Mucosa of rectum (tissue), 2 donors: Measurements from ENCODE around the gene SLC6A16.
"Not testable (repeated sequence)": the region's sequence is repeated elsewhere in the genome, so short reads cannot be mapped to it uniquely, and the experiment has no call there.

ENCODE experiments used
- H3K27ac ChIP-seq, 2 donors: one replicate each; pipeline ENCODE4 v1.7.0; 2013; ENCODE audit warnings: inconsistent platforms in 2 of 2, low read depth in 2 of 2, low read length in 2 of 2
- H3K27me3 ChIP-seq, 2 donors: one replicate each; pipeline ENCODE4 v1.7.0; 2013; ENCODE audit warnings: low read length in 2 of 2; ENCODE audit not compliant: control insufficient read depth in 2 of 2, insufficient read depth in 2 of 2
- H3K36me3 ChIP-seq, 2 donors: one replicate each; pipeline ENCODE4 v1.7.0; 2013; ENCODE audit warnings: low read length in 2 of 2; ENCODE audit not compliant: control insufficient read depth in 2 of 2, insufficient read depth in 2 of 2
- H3K4me1 ChIP-seq, 2 donors: one replicate each; pipeline ENCODE4 v1.7.0; 2013; ENCODE audit warnings: low read length in 2 of 2, mild to moderate bottlenecking in 1 of 2; ENCODE audit not compliant: control insufficient read depth in 2 of 2, insufficient read depth in 2 of 2
- H3K4me3 ChIP-seq, 2 donors: one replicate each; pipeline ENCODE4 v1.7.0; 2013; ENCODE audit warnings: low read length in 2 of 2
- H3K9ac ChIP-seq, 2 donors: one replicate each; pipeline ENCODE4 v1.7.0; 2013; ENCODE audit warnings: low read length in 2 of 2, low read depth in 1 of 2, mild to moderate bottlenecking in 1 of 2
- H3K9me3 ChIP-seq, 2 donors: one replicate each; pipeline ENCODE4 v1.7.0; 2013; ENCODE audit warnings: low read length in 2 of 2; ENCODE audit not compliant: control insufficient read depth in 2 of 2
- donor health status: healthy.
- donor health status: Normal muscosa, but diverticular disease.

The SLC6A16 gene

DNA sequence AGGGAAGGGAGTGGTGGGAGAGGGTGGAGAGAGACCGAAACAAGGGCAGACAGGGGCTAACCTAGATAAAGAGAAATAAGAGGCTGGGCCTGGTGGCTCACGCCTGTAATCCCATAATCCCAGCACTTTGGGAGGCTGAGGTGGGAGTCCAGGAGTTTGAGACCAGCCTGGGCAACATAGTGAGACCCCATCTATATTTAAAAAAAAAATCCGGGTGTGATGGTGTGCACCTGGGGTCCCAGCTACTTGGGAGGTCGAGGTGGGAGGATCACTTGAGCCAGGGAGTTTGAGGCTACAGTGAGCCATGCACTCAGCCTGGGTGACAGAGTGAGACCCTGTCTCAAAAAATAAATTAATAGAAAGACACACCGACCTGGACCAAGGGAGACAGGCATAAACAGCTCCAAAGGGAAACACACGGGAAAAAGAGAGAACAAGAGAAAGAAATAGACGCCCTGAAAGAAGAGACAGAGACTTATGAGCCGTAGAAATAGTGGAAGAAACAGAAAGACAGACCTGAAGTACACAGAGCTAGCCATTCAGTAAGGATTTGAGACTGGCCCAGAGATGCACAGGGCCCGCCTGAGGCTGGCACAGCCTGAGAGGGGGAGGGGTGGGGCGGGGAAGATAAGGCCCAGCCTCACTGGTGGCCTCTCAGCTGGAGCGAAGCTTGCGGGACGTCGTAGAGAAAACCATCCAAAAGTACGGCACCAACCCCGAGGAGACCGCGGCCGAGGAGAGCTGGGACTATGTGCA, 12.5 kb upstream of the SLC6A16 start:
- Histone ChIP-seq H3K36me3 (peaks cover 0 to 5% of the 10 kb centered on the region in 2 donors), H3K4me1 (peaks cover 4 to 18% of the 10 kb centered on the region in 2 donors), H3K27ac (no peak overlapping the region), H3K4me3 (no peak overlapping the region), H3K27me3 (no peaks in the 10 kb centered on the region), H3K9me3 (no peaks in the 10 kb centered on the region), H3K9ac (no peak overlapping the region)

DNA sequence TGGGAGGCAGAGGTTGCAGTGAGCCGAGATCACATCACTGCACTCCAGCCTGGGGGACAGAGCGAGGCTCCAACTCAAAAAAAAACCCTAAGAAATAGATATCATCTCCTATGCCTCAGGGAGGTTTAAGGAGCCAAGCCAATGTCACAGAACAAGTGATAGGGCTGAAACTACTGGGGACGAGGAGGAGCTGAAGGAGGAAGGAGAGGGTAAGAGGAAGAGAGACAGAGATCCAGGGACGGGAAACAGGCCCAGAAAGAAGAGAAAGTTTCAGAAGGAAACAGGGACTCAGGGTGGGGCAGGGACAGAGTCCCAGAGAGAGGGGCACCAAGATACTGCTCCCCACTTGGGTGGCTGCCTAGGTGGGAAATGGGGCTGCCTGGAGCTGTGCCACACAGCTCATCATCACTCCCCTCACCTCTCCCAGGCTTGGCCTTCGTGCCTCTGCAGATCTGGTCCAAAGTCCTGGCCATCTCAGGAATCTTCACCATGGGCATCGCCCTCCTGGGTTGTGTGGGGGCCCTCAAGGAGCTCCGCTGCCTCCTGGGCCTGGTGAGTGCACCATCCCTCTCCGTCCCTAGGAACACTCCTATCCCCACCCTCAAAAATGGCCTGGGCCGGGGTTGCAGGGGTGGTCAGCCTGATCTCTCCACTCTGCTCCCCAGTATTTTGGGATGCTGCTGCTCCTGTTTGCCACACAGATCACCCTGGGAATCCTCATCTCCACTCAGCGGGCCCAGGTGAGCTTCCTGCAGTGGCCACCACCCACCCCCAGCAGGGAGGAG, 11.7 kb upstream of the SLC6A16 start:
- peak overlapping the region in 1 of 2 donors; percentile 1 for H3K4me3 ChIP-seq

DNA sequence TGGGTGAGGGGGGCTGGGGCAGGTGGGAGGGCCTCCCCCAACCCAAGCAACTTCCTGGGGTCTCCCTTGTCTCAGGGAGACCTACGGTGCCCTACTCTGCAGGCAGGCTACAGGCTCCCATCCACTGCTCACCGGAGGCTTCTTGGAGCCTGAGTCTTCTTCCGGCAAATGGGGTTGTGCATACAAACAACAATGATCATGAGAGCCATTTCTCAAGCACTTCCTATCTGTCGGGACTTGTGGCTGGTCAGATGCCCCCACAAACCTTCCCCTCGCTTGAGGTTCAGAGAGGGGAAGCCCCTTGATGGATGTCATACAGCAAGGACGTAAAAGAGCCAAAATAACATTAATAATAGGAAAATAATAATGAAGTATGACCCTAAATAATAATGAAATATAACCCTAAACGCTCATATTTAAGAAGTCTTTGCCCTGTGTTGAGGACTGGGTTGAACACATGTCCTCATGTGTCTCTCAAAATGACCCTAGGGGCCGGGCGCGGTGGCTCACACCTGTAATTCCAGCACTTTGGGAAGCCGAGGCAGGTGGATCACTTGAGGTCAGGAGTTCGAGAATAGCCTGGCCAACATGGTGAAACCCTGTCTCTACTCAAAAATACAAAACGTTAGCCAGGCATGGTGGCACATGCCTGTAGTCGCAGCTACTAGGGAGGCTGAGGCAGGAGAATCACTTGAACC, 10.9 kb upstream of the SLC6A16 start:
- peak overlapping the region; percentile 30 to 72 for H3K9ac ChIP-seq
- H3K27ac ChIP-seq, result peak overlapping the region; percentile 14 to 79
- peak overlapping the region; percentile 46 to 75 for H3K4me3 ChIP-seq
- H3K27me3 ChIP-seq, result no peaks in the 10 kb centered on the region
- H3K4me1 ChIP-seq, result peaks cover 4 to 18% of the 10 kb centered on the region in 2 donors
- H3K9me3 ChIP-seq, result no peaks in the 10 kb centered on the region
- no peaks in the 10 kb centered on the region for H3K36me3 ChIP-seq

More for the DNA sequence above, 11.7 kb upstream of the SLC6A16 start:
- Histone ChIP-seq H3K9me3 (no peaks in the 10 kb centered on the region), H3K27me3 (no peaks in the 10 kb centered on the region), H3K27ac (no peak overlapping the region), H3K4me1 (peaks cover 4 to 18% of the 10 kb centered on the region in 2 donors), H3K9ac (no peak overlapping the region), H3K36me3 (peaks cover 0 to 5% of the 10 kb centered on the region in 2 donors)

DNA sequence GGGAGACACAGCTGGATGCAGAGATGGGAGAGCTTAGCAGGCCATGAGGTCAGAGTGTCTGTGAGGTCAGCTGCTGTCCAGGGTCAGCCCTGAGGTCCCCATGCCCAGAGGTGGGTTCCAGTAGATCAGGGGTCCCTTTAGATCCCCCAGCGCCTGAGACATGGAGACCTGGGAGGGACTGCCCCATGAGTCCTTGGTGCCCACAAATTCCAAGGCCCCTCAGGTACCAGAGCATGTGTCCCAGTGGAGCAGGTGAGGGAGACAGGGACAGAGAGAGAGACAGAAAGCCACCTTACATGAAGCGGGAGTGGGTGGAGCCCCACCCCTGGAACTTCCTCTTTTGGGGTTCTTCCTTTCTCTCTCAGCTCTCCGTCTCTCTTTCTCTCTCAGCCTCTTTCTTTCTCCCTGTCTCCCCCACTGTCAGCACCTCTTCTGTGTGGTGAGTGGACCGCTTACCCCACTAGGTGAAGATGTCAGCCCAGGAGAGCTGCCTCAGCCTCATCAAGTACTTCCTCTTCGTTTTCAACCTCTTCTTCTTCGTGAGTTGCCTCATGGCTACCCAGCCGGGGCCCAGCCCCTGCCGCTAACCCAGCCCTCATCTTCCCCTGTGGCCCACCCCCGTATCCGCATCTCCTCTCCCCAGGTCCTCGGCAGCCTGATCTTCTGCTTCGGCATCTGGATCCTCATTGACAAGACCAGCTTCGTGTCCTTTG, 10.2 kb upstream of the SLC6A16 start, which contains the start of gene CD37:
TSS of gene CD37 (plus strand) at position 336 of the 713 bp plus-strand sequence. CDS start at position 471, 135 bp downstream.
- H3K4me3 ChIP-seq, result peak within 1 kb of the TSS; percentile 46 to 75
- no peaks in the 10 kb centered on the region for H3K36me3 ChIP-seq
- H3K27ac ChIP-seq, result peak within 1 kb of the TSS; percentile 14 to 79
- no peaks in the 10 kb centered on the region for H3K9me3 ChIP-seq
- no peaks in the 10 kb centered on the region for H3K27me3 ChIP-seq
- H3K4me1 ChIP-seq, result peaks cover 4 to 20% of the 10 kb centered on the region in 2 donors
- peak within 1 kb of the TSS; percentile 30 to 72 for H3K9ac ChIP-seq

DNA sequence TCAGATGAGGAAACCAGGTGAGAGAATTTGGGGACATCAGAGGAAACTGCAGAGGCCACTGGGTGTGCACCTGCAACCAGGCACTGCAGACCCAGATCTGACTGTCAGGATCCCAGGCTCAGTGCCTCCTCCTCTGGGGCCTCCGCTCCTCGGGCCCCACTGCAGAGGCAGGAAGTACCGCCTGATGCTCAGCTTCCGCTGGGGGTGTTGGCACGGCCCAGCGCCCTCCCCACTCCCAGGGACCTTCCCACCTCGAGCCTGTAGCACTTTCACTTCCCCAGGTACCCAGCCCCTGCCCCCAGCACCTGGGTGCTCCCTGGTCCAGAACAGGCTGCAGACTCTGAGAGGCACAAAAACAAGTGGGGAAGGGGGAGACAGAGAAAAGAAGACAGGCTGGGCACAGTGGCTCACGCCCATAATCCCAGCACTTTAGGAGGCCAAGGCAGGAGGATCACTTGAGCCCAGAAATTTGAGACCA, 8.9 kb upstream of the SLC6A16 start:
- Histone ChIP-seq H3K9me3 (no peaks in the 10 kb centered on the region), H3K4me3 (no peak overlapping the region), H3K36me3 (no peaks in the 10 kb centered on the region), H3K4me1 (peaks cover 0 to 8% of the 10 kb centered on the region in 2 donors), H3K27ac (peak overlapping the region in 1 of 2 donors; percentile 65), H3K27me3 (no peaks in the 10 kb centered on the region), H3K9ac (no peak overlapping the region)

DNA sequence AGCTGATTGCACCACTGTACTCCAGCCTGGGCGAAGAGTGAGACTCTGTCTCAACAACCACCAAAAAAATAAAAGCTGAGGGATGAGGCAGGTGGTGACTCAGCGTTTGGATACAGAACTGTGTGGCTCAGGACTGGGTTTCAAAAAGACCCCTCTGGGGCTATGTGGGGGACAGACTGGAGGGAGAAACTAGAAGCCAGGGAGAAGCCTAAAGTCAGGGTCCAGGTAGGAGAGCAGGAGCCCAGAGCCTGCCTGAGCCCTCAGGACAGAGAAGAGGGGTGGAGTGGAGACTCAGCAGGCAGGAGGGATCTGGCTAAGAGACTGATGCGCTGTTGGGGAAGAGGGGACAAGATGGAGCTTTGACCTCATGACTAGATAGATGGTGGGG, 8.4 kb upstream of the SLC6A16 start:
- H3K27ac ChIP-seq, result peak overlapping the region in 1 of 2 donors; percentile 65
- H3K9ac ChIP-seq, result no peak overlapping the region
- no peaks in the 10 kb centered on the region for H3K36me3 ChIP-seq
- H3K4me3 ChIP-seq, result no peak overlapping the region
- H3K4me1 ChIP-seq, result peaks cover 0 to 5% of the 10 kb centered on the region in 2 donors
- H3K27me3 ChIP-seq, result no peaks in the 10 kb centered on the region
- no peaks in the 10 kb centered on the region for H3K9me3 ChIP-seq

DNA sequence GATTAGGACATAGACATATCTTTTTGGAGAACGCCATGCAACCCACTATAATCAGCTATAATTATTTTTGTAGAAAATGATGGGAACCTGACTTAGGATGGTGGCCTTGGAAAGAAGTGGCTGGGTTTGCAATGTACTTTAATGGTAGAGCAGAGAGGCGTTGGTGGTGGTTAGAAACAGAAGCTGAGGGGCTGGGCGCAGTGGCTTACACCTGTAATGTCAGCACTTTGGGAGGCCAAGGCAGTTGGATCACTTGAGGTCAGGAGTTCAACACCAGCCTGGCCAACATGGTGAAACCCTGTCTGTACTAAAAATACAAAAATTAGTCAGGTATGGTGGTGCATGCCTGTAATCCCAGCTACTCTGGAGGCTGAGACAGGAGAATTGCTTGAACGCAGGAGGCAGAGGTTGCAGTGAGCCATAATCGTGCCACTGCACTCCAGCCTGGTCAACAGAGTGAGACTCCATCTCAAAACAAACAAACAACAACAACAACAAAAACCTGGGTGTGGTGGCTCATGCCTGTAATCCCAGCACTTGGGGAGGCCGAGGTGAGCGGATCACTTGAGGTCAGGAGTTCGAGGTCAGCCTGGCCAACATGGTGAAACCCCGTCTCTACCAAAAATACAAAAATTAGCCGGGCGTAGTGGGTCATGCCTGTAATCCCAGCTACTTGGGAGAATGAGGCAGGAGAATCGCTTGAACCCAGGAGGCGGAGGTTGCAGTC, 7.9 kb upstream of the SLC6A16 start:
- not testable (repeated sequence) for H3K27ac ChIP-seq, H3K27me3 ChIP-seq, H3K4me3 ChIP-seq, H3K4me1 ChIP-seq, H3K9ac ChIP-seq, H3K36me3 ChIP-seq, H3K9me3 ChIP-seq

DNA sequence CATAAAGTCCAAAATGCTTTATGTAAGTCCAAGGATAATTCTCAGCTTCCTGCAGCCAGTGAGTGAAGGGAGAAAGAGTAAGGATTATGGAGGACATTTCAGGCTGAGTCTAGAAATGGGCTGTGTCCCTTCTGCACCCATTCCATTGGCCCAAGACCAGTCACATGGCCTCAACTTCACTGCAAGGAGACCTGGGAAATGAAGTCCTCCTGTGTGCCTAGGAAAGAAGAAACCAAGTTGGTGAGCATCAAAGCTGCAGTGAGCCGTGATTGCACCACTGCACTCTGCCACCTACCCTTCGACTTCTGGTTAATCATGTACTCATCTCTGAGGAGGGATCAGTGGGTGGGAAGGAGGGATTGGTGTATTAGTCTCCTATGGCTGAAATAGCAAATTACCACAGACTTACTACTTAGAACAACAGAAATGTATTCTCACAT, 6.6 kb upstream of the SLC6A16 start:
- Histone ChIP-seq H3K4me3 (no peak overlapping the region), H3K27ac (no peak overlapping the region)

DNA sequence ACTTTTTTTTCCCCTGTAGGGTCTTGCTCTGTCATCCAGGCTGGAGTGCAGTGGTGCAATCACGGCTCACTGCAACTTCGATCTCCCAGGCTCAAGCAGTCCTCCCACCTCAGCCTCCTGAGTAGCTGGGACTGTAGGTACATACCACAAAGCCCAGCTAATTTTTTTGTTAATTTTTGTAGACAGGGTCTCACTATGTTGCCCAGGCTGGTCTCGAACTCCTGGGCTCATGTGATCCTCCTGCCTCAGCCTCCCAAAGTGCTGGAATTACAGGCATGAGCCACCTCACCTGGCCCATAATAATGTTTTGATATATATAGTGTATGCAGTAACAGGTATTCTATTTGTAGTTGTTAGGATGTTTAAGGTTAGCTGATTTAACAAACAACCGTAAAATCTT, 6.2 kb upstream of the SLC6A16 start:
- H3K9ac ChIP-seq, H3K27ac ChIP-seq, H3K36me3 ChIP-seq, H3K4me1 ChIP-seq, H3K9me3 ChIP-seq, H3K4me3 ChIP-seq, H3K27me3 ChIP-seq: not testable (repeated sequence)

More for the DNA sequence above, 6.6 kb upstream of the SLC6A16 start:
- H3K9ac ChIP-seq, result no peak overlapping the region
- no peaks in the 10 kb centered on the region for H3K9me3 ChIP-seq
- peaks cover 0 to 2% of the 10 kb centered on the region in 2 donors for H3K4me1 ChIP-seq
- H3K27me3 ChIP-seq, result no peaks in the 10 kb centered on the region
- no peaks in the 10 kb centered on the region for H3K36me3 ChIP-seq
